Measurements from ENCODE around the gene LFNG.

Gene LFNG

DNA sequence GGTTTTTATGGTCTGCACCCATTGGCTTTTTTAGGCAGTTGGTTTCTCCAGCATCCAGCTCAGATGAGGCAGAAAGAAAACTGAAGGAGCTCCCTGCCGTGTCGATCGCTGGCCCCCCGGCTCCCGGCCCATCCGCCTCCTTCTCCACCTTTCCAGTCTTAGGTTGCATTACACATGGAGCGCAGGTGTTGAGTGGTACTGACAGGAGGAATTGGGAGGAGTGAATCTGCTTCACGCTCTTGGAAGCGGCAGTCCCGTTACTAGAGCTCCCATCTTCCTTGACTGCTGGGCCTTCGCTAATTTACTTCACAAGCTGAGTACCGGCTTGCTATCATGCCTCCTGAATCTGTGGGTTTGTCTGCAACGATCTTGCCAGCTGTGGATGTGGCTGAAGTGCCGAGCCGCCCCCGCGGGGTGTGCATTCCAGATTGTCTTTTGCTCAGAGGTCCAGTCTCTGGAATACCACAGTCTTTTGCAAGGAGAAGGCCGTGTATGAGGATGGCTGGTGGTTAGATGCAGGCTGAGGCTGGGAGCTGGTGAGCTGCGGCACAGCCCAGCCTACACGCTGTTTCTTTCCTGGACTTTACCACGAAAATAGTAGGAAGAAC, 56.3 kb downstream of the LFNG start:
- Mint-ChIP-seq H3K27ac (no peak overlapping the region), H3K36me3 (ENCODE audit: low read depth) (peaks cover 17% of the 10 kb centered on the region), H3K9me3 (no peaks in the 10 kb centered on the region), H3K27me3 (ENCODE audit: low read depth, poor library complexity) (peaks cover 9% of the 10 kb centered on the region), H3K4me1 (peaks cover 51% of the 10 kb centered on the region), H3K4me3 (no peak overlapping the region)
- TF ChIP-seq, protein P1, sequence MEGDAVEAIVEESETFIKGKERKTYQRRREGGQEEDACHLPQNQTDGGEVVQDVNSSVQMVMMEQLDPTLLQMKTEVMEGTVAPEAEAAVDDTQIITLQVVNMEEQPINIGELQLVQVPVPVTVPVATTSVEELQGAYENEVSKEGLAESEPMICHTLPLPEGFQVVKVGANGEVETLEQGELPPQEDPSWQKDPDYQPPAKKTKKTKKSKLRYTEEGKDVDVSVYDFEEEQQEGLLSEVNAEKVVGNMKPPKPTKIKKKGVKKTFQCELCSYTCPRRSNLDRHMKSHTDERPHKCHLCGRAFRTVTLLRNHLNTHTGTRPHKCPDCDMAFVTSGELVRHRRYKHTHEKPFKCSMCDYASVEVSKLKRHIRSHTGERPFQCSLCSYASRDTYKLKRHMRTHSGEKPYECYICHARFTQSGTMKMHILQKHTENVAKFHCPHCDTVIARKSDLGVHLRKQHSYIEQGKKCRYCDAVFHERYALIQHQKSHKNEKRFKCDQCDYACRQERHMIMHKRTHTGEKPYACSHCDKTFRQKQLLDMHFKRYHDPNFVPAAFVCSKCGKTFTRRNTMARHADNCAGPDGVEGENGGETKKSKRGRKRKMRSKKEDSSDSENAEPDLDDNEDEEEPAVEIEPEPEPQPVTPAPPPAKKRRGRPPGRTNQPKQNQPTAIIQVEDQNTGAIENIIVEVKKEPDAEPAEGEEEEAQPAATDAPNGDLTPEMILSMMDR (IDR thresholded peaks at IDR 0.05) = no peak
- no peak for DNase-seq

DNA sequence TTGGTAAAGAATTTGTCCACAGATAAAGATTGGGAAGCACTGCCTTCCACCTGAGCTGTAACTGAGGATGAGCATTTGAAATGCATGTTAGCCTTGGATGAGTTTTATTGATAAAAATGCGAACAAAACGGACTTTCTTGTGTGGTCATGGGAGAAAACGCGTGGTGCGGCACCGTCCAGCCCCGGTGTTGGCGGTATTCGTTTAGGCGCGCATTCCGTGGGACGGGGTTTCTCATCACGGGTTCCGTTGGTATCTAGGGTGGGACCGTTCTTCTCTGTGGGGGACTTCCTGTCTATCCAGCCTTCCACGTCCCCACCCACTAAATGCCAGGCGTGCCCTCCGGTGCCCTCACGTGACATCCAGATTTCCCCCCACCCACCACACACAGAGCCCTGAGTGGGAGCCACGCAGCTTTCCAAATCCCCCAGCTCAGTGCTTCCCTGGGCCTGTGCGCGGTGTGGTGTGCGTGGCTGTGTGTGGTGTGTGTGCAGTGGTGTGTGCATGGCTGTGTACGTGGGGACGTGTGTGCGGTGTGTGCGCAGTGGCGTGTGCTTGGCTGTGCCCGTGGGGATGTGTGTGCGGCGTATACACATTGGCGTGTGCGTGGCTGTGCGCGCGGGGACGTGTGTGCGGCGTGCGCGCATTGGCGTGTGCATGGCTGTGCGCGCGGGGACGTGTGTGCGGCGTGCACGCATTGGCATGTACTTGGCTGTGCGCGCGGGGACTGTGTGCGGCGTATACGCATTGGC, 57.3 kb downstream of the LFNG start:
- Mint-ChIP-seq H3K27ac (no peak overlapping the region), H3K4me1 (peaks cover 43% of the 10 kb centered on the region), H3K4me3 (no peak overlapping the region), H3K9me3 (no peaks in the 10 kb centered on the region), H3K36me3 (ENCODE audit: low read depth) (peaks cover 17% of the 10 kb centered on the region), H3K27me3 (ENCODE audit: low read depth, poor library complexity) (peaks cover 6% of the 10 kb centered on the region)
- no peak for DNase-seq
- TF ChIP-seq, protein P1 (IDR thresholded peaks at IDR 0.05) = no peak

Measured in nephron progenitor cell (in vitro differentiated cells).